OCI-LY3 (cell line): ENCODE measurements around the gene DDX6.
"Not testable (repeated sequence)": the region's sequence is repeated elsewhere in the genome, so short reads cannot be mapped to it uniquely, and the experiment has no call there.

Experiments
- H2AFZ ChIP-seq: fragments of 200-600, 300-600 bp; shearing (Covaris generic); 2 replicates; pipeline ENCODE4 v1.6.0; 2014; ENCODE audit warnings: antibody characterized with exemption, low read depth, low read length
- H3K27ac ChIP-seq: fragments of 200-600, 300-600 bp; sonication (generic); 2 replicates; pipeline ENCODE4 v1.5.1; 2014; ENCODE audit warnings: mild to moderate bottlenecking, low read length, moderate library complexity, mixed read lengths
- H3K27me3 ChIP-seq: fragments of 200-600, 300-600 bp; sonication (generic); 2 replicates; pipeline ENCODE4 v1.6.1; 2014; ENCODE audit warnings: low read depth, low read length, mixed read lengths
- H3K36me3 ChIP-seq: fragments of 200-600, 300-600 bp; sonication (generic); replicated peaks from 2 replicates; pipeline ENCODE3; 2014; ENCODE audit warnings: low read depth, low read length, mixed read lengths
- H3K4me1 ChIP-seq: fragments of 300-600, 200-600 bp; sonication (generic); 2 replicates; pipeline ENCODE4 v1.6.1; 2014; ENCODE audit warnings: low read length, mixed read lengths
- H3K4me2 ChIP-seq: fragments of 200-600, 300-600 bp; sonication (generic); 2 replicates; pipeline ENCODE4 v1.6.1; 2014; ENCODE audit warnings: low read length, mixed read lengths
- H3K4me3 ChIP-seq: fragments of 300-600, 200-600 bp; sonication (generic); 2 replicates; pipeline ENCODE4 v1.5.1; 2014; ENCODE audit warnings: antibody characterized with exemption, mild to moderate bottlenecking, low read length, moderate library complexity
- H3K79me2 ChIP-seq: fragments of 300-600, 200-600 bp; shearing (Covaris generic); 2 replicates; pipeline ENCODE4 v1.6.1; 2014; ENCODE audit warnings: mild to moderate bottlenecking, low read length, mixed read lengths
- H3K9ac ChIP-seq: fragments of 300-600, 200-600 bp; shearing (Covaris generic); 2 replicates; pipeline ENCODE4 v1.6.0; 2014; ENCODE audit warnings: mild to moderate bottlenecking, low read length, moderate library complexity
- H3K9me3 ChIP-seq: fragments of 200-600, 300-600 bp; shearing (Covaris generic); 2 replicates; pipeline ENCODE4 v1.6.1; 2014; ENCODE audit warnings: low read length, mixed read lengths; ENCODE audit not compliant: insufficient read depth
- H4K20me1 ChIP-seq: fragments of 200-600, 300-600 bp; sonication (generic); 2 replicates; pipeline ENCODE4 v1.6.1; 2016; ENCODE audit warnings: low read length, mixed read lengths; ENCODE audit not compliant: insufficient read depth
- EZH2phosphoT487 ChIP-seq: fragments of 200-600 bp; shearing (Covaris generic); IDR thresholded peaks from 2 replicates; pipeline ENCODE4 v1.6.1; 2018; ENCODE audit warnings: antibody characterized with exemption, mixed run types, low read depth
- TF ChIP-seq, protein P1 (sequence below): fragments of 200-600, 300-600 bp; sonication (generic); IDR thresholded peaks from 2 replicates; pipeline ENCODE4 v1.5.1; 2014; ENCODE audit warnings: antibody characterized with exemption, low read length, low read depth

The DDX6 gene

DNA sequence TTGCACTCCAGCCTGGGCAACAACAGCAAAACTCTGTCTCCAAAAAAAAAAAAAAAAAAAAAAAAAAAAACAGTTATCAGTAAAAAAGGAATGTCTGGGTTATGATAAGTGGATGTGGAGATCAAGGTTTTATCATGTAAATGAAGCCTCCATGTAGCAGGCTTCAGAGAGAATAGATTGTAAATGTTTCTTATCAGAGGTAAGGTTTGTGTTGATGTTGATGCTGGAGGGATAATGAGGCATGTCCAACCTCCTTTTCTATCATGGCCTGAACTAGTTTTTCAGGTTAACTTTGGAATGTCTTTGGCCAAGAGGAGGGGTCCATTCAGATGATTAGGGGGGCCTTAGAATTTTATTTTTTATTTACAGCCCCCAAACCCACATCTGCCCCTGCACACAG lies 76.1 kb downstream of the DDX6 start:
- 0 out of 2 replicates have a peak, but pooled peaks cover 2% of the 10 kb centered on the region for H3K27me3 ChIP-seq
- H3K36me3 ChIP-seq, result no peaks in the 10 kb centered on the region
- H3K9ac ChIP-seq, result no peak overlapping the region
- H4K20me1 ChIP-seq, result no peaks in the 10 kb centered on the region
- peaks cover 12% of the 10 kb centered on the region for H3K4me1 ChIP-seq
- peak overlapping the region; percentile 22; the same call in 1 of the 2 replicates for H3K27ac ChIP-seq
- no peak overlapping the region for H3K4me2 ChIP-seq
- H2AFZ ChIP-seq, result peak overlapping the region; percentile 85
- H3K79me2 ChIP-seq, result no peaks in the 10 kb centered on the region
- H3K4me3 ChIP-seq, result no peak overlapping the region
- TF ChIP-seq, protein P1, sequence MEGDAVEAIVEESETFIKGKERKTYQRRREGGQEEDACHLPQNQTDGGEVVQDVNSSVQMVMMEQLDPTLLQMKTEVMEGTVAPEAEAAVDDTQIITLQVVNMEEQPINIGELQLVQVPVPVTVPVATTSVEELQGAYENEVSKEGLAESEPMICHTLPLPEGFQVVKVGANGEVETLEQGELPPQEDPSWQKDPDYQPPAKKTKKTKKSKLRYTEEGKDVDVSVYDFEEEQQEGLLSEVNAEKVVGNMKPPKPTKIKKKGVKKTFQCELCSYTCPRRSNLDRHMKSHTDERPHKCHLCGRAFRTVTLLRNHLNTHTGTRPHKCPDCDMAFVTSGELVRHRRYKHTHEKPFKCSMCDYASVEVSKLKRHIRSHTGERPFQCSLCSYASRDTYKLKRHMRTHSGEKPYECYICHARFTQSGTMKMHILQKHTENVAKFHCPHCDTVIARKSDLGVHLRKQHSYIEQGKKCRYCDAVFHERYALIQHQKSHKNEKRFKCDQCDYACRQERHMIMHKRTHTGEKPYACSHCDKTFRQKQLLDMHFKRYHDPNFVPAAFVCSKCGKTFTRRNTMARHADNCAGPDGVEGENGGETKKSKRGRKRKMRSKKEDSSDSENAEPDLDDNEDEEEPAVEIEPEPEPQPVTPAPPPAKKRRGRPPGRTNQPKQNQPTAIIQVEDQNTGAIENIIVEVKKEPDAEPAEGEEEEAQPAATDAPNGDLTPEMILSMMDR, result no peak
- no peak for TF ChIP-seq EZH2phosphoT487
- H3K9me3 ChIP-seq, result no peaks in the 10 kb centered on the region

DNA sequence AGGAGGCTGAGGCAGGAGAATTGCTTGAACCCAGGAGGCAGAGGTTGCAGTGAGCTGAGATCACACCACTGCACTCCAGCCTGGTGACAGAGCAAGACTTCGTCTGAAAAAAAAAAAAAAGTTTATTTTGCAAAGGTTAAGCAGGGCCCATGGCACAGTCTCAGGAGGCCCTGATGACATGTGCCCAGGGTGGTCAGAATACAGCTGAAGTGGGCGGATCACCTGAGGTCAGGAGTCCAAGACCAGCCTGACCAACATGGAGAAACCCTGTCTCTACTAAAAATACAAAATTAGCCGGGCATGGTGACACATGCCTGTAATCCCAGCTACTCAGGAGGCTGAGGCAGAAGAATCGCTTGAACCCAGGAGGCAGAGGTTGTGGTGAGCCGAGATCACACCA lies 76.5 kb downstream of the DDX6 start:
- H3K4me3 ChIP-seq, H3K79me2 ChIP-seq, H3K27me3 ChIP-seq, H3K27ac ChIP-seq, H4K20me1 ChIP-seq, H3K9ac ChIP-seq, H2AFZ ChIP-seq, H3K9me3 ChIP-seq, H3K36me3 ChIP-seq, H3K4me2 ChIP-seq: not testable (repeated sequence)
- H3K4me1 ChIP-seq, result peaks cover 12% of the 10 kb centered on the region

DNA sequence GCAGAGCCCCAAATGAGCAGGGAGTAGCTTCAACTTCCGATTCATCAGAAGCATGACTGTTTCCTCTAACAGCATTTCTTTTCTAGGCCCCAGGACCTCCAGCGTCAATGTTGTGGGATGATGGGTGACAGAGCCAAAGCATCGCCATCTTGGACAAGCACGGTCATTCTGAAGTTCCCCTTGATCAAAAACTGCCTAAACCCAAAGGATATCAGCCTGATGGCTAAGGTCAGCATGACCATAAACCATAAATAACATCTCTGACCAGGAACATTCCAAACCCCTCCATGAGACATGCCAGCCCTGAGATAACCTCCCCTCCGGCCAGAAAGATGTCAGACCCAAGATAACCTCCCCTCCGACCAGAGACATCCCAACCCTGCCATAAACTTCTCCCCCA lies 82.7 kb downstream of the DDX6 start:
- Histone ChIP-seq H3K36me3 (no peaks in the 10 kb centered on the region), H3K9me3 (no peaks in the 10 kb centered on the region), H3K27me3 (peaks cover 2% of the 10 kb centered on the region; the same call in 1 of the 2 replicates), H3K9ac (no peak overlapping the region), H3K4me3 (no peak overlapping the region), H2AFZ (no peak overlapping the region), H3K4me1 (peaks cover 7% of the 10 kb centered on the region), H3K4me2 (no peak overlapping the region), H3K79me2 (no peaks in the 10 kb centered on the region), H3K27ac (no peak overlapping the region), H4K20me1 (no peaks in the 10 kb centered on the region)
- TF ChIP-seq, protein P1, result no peak
- no peak for TF ChIP-seq EZH2phosphoT487

DNA sequence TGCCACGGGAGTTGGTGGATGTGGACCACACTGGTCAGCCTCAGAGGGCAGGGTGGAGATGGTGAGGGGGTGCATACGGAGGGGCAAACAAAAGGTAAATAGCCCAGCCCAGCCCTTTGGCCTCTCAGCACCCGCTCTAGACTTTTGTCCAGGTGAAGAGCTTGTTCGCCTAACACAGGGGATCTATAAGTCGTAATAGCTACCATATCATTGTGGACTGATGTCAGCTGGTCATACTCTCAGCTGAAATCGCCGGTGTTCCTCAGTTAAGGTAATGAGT lies 84.5 kb downstream of the DDX6 start:
- H3K4me1 ChIP-seq, result peaks cover 7% of the 10 kb centered on the region
- no peaks in the 10 kb centered on the region for H3K36me3 ChIP-seq
- no peak overlapping the region for H3K9ac ChIP-seq
- no peaks in the 10 kb centered on the region for H3K79me2 ChIP-seq
- H3K9me3 ChIP-seq, result no peaks in the 10 kb centered on the region
- no peak overlapping the region for H3K4me3 ChIP-seq
- no peak overlapping the region for H2AFZ ChIP-seq
- peaks cover 2% of the 10 kb centered on the region; the same call in 1 of the 2 replicates for H3K27me3 ChIP-seq
- H3K27ac ChIP-seq, result no peak overlapping the region
- H4K20me1 ChIP-seq, result no peaks in the 10 kb centered on the region
- TF ChIP-seq EZH2phosphoT487, result no peak
- TF ChIP-seq, protein P1, result no peak
- H3K4me2 ChIP-seq, result no peak overlapping the region
